GM12878 (cell line): ENCODE data around the gene CYSTM1. TPM values are rescaled to one million over a fixed set of nuclear protein-coding genes. Genes with fewer than 3 reads are reported as not detected.

Source experiments
- ATAC-seq: fragments of 200-7000 bp; cut with Tn5 transposase; 3 replicates; pipeline ENCODE4 v1.9.1; 2020; ENCODE audit warnings: mild to moderate bottlenecking, moderate library complexity
- BruUV-seq: library from RNA; stranded (reverse); fragments of 400-500 nt; replicated peaks from 2 replicates; lab custom pipeline; 2021; lab: Mats Ljungman, UMichigan
- CTCF ChIA-PET: fragments of 300-600 bp; sonication (Branson Sonifier 250); formaldehyde crosslinking; extraction: SDS; loops from one replicate; lab custom pipeline; 2021; ENCODE audit warnings: inconsistent platforms; lab: Yijun Ruan, JAX
- POLR2A ChIA-PET: fragments of 350-600 bp; formaldehyde crosslinking; extraction: SDS; loops from one replicate; lab custom pipeline; 2021; ENCODE audit warnings: inconsistent platforms; lab: Charles Lee
- RAD21 ChIA-PET: fragments of 300-600 bp; sonication (Branson Sonifier 250); formaldehyde crosslinking; loops from one replicate; lab custom pipeline; 2023; ENCODE audit warnings: antibody characterized with exemption; ENCODE audit not compliant: unreplicated experiment; lab: Charles Lee
- SMC1A ChIA-PET: fragments of 300-600 bp; sonication (Branson Sonifier 250); formaldehyde crosslinking; loops from one replicate; lab custom pipeline; 2023; ENCODE audit not compliant: unreplicated experiment, uncharacterized antibody; lab: Charles Lee
- DNase-seq: peaks from one replicate; pipeline ENCODE4 v3.0.0-alpha.2; 2011; ENCODE audit warnings: low read depth, low spot score
- FAIRE-seq: peaks from 3 replicates; lab custom pipeline; 2011; peaks lifted over from hg19 to GRCh38; lab: Jason Lieb, UNC
- H2AFZ ChIP-seq: 2 replicates; pipeline ENCODE4 v1.6.0; 2011; ENCODE audit warnings: low read depth, low read length, control low read depth; ENCODE audit not compliant: control insufficient read depth
- H3K27ac ChIP-seq: 2 replicates; pipeline ENCODE4 v1.5.1; 2011; ENCODE audit warnings: control low read depth; ENCODE audit not compliant: control insufficient read depth, insufficient read depth
- H3K27me3 ChIP-seq, 2 experiments: replicated peaks in 1 of 2; 2 replicates each; pipeline versions ENCODE4 v1.6.0 to v1.6.1; 2011; ENCODE audit warnings: low read length in 1 of 2; ENCODE audit not compliant: control insufficient read depth in 2 of 2, insufficient read depth in 2 of 2
- H3K36me3 ChIP-seq, 2 experiments: 2 replicates each; pipeline ENCODE4 v1.5.1; 2011; ENCODE audit warnings: low read length in 1 of 2; ENCODE audit not compliant: control insufficient read depth in 2 of 2, insufficient read depth in 2 of 2
- H3K4me1 ChIP-seq: 2 replicates; pipeline ENCODE4 v1.6.1; 2011; ENCODE audit warnings: mild to moderate bottlenecking, low read length, moderate library complexity, mixed read lengths; ENCODE audit not compliant: control insufficient read depth, insufficient read depth
- H3K4me2 ChIP-seq: 2 replicates; pipeline ENCODE4 v1.6.0; 2011; ENCODE audit warnings: control low read depth; ENCODE audit not compliant: control insufficient read depth, insufficient read depth
- H3K4me3 ChIP-seq: fragments of 200-600 bp; sonication (generic); 2 replicates; pipeline ENCODE4 v1.5.1; 2016
- H3K79me2 ChIP-seq: 2 replicates; pipeline ENCODE4 v1.6.0; 2011; ENCODE audit warnings: low read length; ENCODE audit not compliant: control insufficient read depth, insufficient read depth
- H3K9ac ChIP-seq: 2 replicates; pipeline ENCODE4 v1.8.0; 2011; ENCODE audit warnings: low read length, control low read depth, mixed read lengths; ENCODE audit not compliant: control insufficient read depth, insufficient read depth
- H3K9me3 ChIP-seq: replicated peaks from 3 replicates; pipeline ENCODE4 v1.5.1; 2011; ENCODE audit warnings: mild to moderate bottlenecking, low read length; ENCODE audit not compliant: control insufficient read depth, insufficient read depth
- H4K20me1 ChIP-seq: 2 replicates; pipeline ENCODE4 v1.6.0; 2011; ENCODE audit not compliant: control insufficient read depth, insufficient read depth
- HDGF ChIP-seq: fragments of 450-650 bp; IDR thresholded peaks from 2 replicates; pipeline ENCODE4 v1.6.1; 2016; ENCODE audit warnings: antibody characterized with exemption
- IKZF1 ChIP-seq: fragments of 450-650 bp; conservative IDR thresholded peaks from 2 replicates; pipeline ENCODE4 v1.6.1; 2017; ENCODE audit warnings: antibody characterized with exemption, mild to moderate bottlenecking
- NFIC ChIP-seq: IDR thresholded peaks from 2 replicates; pipeline ENCODE4 v1.6.1; 2012; ENCODE audit warnings: low read depth, mild to moderate bottlenecking, inconsistent platforms, low read length, moderate library complexity
- RCOR1 ChIP-seq: conservative IDR thresholded peaks from 2 replicates; pipeline ENCODE4 v1.6.1; 2012; ENCODE audit warnings: low read depth, low read length, improper control_type of control experiment
- RFX5 ChIP-seq: IDR thresholded peaks from 2 replicates; pipeline ENCODE4 v1.6.1; 2011; ENCODE audit warnings: low read depth, low read length, improper control_type of control experiment
- SMAD5 ChIP-seq: IDR thresholded peaks from 2 replicates; pipeline ENCODE4 v1.6.1; 2016; ENCODE audit warnings: antibody characterized with exemption, low read depth
- ZNF24 ChIP-seq: fragments of 450-650 bp; IDR thresholded peaks from 2 replicates; pipeline ENCODE4 v1.6.1; 2017; ENCODE audit warnings: antibody characterized with exemption, mild to moderate bottlenecking
- WGBS: methylation state at CpG from one replicate; pipeline ENCODE4 v1.1.6; 2016; ENCODE audit warnings: low lambda C conversion rate; ENCODE audit not compliant: insufficient replicate concordance, insufficient coverage; ENCODE audit errors: missing lambda C conversion rate; 5-methylcytosine and 5-hydroxymethylcytosine counted together
- in situ Hi-C: fragments of 300-500 bp; cut with MboI; formaldehyde crosslinking; loops from 9 replicates; pipeline ENCODE4 v1.14.3; 2018; ENCODE audit warnings: mixed read lengths
- intact Hi-C: fragments of 100-400 bp; cut with micrococcal nuclease; formaldehyde crosslinking; loops from one replicate; pipeline ENCODE4 v1.14.2; 2022; ENCODE audit not compliant: unreplicated experiment
- polyA plus RNA-seq, 11 experiments: library from polyadenylated mRNA; depleted of rRNA in 4 of 11; unstranded in 6 of 11; stranded (reverse) in 5 of 11; fragments of >200 nt; fragmentation: Nextera tagmentation in 4 of 11; fragmentation: Illumina TruSeq in 1 of 11; extraction: Ambion mirVana in 4 of 11; extraction: Trizol in 1 of 11; gene quantifications; 1 replicate in 1 of 11; 2 replicates in 10 of 11; pipeline versions ENCODE4 v1.2.1 to v1.2.3, GENCODE V29; 2011 to 2016; ENCODE audit warnings: inconsistent platforms in 2 of 11, missing spikeins in 2 of 11, low read depth in 1 of 11
- total RNA-seq, 4 experiments: library from RNA; depleted of rRNA in 3 of 4; stranded (reverse); fragments of >200 nt in 3 of 4; fragmentation: Illumina TruSeq in 1 of 4; extraction: Trizol in 1 of 4; gene quantifications; 2 replicates each; pipeline versions ENCODE4 v1.2.1 to v1.2.3, GENCODE V29; 2013 to 2021
- TF ChIP-seq, protein P1 (sequence below): fragments of 450-650 bp; IDR thresholded peaks from 2 replicates; pipeline ENCODE4 v1.6.1; 2016; ENCODE audit warnings: mild to moderate bottlenecking, moderate library complexity, borderline replicate concordance
- TF ChIP-seq, protein P2 (sequence below): IDR thresholded peaks from 2 replicates; pipeline ENCODE4 v1.6.1; 2012; ENCODE audit warnings: improper control_type of control experiment, low read depth, low read length; ENCODE audit not compliant: insufficient replicate concordance
- TF ChIP-seq, protein P3 (sequence below): fragments of 450-650 bp; IDR thresholded peaks from 2 replicates; pipeline ENCODE4 v1.6.1; 2017; ENCODE audit warnings: low read depth, mild to moderate bottlenecking, moderate library complexity

The CYSTM1 gene
- total and polyA plus RNA-seq, 10 of the 15 experiments (the other 5 are each of a cell fraction or from before 2014, with no cell fraction given) = 52.7 to 261 (median 98.7) TPM

DNA sequence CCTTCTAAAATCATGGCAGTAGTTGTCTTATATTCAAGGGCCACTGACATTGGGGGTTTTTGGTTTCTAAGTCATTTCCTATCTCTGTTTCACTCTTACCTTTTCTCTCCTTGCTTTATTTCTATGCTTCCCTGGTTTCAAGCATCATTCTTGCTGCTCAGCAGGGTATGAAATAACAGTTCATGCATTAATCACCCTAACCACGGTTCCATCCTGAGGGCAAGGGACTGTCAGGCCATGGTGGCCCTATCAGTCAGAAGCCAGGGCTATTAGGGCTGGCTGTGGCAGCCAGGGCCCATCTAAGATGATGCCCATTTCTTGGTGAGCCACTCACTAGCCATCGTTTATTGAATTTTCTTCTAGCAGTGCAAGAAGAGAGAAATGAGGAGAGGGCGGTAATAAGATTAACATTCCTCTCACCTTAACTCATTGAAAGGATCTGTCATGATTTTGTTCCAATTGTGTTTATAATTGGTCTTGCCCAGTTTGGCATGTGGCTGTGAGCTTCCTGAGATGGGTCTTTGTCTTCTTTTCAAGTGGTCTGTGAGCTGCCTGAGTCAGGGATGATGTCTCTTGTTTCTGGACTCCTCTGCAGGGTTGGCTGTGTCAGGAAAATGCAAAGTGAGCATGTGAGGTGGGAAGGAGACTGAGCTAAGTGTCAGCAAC is 45.2 kb downstream of the CYSTM1 start:
- H3K9ac ChIP-seq = no peak overlapping the region
- SMC1A ChIA-PET = interaction anchor here (0.9 to 2.7 kb wide), 14 partner anchors 9 to 310 kb away, joined by 3 to 13 read pairs (median 6); no protein-coding TSS in a partner anchor
- TF ChIP-seq NFIC (peak; percentile 79; the same call in 1 of the 2 replicates), ZNF24 (peak; percentile 79; the same call in 1 of the 2 replicates), RFX5 (no peak), HDGF (no peak), RCOR1 (no peak), IKZF1 (peak; percentile 46; the same call in 1 of the 2 replicates), SMAD5 (no peak)
- TF ChIP-seq, protein P1, sequence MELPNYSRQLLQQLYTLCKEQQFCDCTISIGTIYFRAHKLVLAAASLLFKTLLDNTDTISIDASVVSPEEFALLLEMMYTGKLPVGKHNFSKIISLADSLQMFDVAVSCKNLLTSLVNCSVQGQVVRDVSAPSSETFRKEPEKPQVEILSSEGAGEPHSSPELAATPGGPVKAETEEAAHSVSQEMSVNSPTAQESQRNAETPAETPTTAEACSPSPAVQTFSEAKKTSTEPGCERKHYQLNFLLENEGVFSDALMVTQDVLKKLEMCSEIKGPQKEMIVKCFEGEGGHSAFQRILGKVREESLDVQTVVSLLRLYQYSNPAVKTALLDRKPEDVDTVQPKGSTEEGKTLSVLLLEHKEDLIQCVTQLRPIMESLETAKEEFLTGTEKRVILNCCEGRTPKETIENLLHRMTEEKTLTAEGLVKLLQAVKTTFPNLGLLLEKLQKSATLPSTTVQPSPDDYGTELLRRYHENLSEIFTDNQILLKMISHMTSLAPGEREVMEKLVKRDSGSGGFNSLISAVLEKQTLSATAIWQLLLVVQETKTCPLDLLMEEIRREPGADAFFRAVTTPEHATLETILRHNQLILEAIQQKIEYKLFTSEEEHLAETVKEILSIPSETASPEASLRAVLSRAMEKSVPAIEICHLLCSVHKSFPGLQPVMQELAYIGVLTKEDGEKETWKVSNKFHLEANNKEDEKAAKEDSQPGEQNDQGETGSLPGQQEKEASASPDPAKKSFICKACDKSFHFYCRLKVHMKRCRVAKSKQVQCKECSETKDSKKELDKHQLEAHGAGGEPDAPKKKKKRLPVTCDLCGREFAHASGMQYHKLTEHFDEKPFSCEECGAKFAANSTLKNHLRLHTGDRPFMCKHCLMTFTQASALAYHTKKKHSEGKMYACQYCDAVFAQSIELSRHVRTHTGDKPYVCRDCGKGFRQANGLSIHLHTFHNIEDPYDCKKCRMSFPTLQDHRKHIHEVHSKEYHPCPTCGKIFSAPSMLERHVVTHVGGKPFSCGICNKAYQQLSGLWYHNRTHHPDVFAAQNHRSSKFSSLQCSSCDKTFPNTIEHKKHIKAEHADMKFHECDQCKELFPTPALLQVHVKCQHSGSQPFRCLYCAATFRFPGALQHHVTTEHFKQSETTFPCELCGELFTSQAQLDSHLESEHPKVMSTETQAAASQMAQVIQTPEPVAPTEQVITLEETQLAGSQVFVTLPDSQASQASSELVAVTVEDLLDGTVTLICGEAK = no peak
- TF ChIP-seq, protein P2, sequence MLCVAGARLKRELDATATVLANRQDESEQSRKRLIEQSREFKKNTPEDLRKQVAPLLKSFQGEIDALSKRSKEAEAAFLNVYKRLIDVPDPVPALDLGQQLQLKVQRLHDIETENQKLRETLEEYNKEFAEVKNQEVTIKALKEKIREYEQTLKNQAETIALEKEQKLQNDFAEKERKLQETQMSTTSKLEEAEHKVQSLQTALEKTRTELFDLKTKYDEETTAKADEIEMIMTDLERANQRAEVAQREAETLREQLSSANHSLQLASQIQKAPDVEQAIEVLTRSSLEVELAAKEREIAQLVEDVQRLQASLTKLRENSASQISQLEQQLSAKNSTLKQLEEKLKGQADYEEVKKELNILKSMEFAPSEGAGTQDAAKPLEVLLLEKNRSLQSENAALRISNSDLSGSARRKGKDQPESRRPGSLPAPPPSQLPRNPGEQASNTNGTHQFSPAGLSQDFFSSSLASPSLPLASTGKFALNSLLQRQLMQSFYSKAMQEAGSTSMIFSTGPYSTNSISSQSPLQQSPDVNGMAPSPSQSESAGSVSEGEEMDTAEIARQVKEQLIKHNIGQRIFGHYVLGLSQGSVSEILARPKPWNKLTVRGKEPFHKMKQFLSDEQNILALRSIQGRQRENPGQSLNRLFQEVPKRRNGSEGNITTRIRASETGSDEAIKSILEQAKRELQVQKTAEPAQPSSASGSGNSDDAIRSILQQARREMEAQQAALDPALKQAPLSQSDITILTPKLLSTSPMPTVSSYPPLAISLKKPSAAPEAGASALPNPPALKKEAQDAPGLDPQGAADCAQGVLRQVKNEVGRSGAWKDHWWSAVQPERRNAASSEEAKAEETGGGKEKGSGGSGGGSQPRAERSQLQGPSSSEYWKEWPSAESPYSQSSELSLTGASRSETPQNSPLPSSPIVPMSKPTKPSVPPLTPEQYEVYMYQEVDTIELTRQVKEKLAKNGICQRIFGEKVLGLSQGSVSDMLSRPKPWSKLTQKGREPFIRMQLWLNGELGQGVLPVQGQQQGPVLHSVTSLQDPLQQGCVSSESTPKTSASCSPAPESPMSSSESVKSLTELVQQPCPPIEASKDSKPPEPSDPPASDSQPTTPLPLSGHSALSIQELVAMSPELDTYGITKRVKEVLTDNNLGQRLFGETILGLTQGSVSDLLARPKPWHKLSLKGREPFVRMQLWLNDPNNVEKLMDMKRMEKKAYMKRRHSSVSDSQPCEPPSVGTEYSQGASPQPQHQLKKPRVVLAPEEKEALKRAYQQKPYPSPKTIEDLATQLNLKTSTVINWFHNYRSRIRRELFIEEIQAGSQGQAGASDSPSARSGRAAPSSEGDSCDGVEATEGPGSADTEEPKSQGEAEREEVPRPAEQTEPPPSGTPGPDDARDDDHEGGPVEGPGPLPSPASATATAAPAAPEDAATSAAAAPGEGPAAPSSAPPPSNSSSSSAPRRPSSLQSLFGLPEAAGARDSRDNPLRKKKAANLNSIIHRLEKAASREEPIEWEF = no peak
- TF ChIP-seq, protein P3, sequence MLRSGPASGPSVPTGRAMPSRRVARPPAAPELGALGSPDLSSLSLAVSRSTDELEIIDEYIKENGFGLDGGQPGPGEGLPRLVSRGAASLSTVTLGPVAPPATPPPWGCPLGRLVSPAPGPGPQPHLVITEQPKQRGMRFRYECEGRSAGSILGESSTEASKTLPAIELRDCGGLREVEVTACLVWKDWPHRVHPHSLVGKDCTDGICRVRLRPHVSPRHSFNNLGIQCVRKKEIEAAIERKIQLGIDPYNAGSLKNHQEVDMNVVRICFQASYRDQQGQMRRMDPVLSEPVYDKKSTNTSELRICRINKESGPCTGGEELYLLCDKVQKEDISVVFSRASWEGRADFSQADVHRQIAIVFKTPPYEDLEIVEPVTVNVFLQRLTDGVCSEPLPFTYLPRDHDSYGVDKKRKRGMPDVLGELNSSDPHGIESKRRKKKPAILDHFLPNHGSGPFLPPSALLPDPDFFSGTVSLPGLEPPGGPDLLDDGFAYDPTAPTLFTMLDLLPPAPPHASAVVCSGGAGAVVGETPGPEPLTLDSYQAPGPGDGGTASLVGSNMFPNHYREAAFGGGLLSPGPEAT = no peak

More for the DNA sequence above, 45.2 kb downstream of the CYSTM1 start:
- H3K27me3 ChIP-seq = no peaks in the 10 kb centered on the region
- no peak overlapping the region for H3K4me3 ChIP-seq
- H3K36me3 ChIP-seq = no peaks in the 10 kb centered on the region; a peak in 2 of 4 replicates
- peaks cover 30% of the 10 kb centered on the region for H3K4me1 ChIP-seq
- H3K4me2 ChIP-seq = peak overlapping the region; percentile 48; the same call in 1 of the 2 replicates
- no peaks in the 10 kb centered on the region for H4K20me1 ChIP-seq
- no peak overlapping the region for H2AFZ ChIP-seq
- FAIRE-seq (no peak), DNase-seq (peak; percentile 54), ATAC-seq (peak; percentile 91)
- intact Hi-C loops (loop anchor here (2.0 kb wide), 1 partner anchor 45 kb away; the partner anchor contains the start of gene CYSTM1), in situ Hi-C loops (no loop called here)
- ChIA-PET POLR2A (interaction anchor here (0.5 to 1.8 kb wide), 6 partner anchors 9 to 42 kb away, joined by 3 to 7 read pairs (median 5); no protein-coding TSS in a partner anchor), RAD21 (interaction anchor here (0.7 to 1.8 kb wide), 4 partner anchors 22 to 132 kb away, joined by 3 to 6 read pairs (median 3); no protein-coding TSS in a partner anchor), CTCF (interaction anchor here (0.8 to 1.7 kb wide), 12 partner anchors 10 to 143 kb away, joined by 3 to 10 read pairs (median 4); partner anchors contain the start of gene HBEGF)
- no peaks in the 10 kb centered on the region for H3K9me3 ChIP-seq
- 66% methylated on average over 3 of the region's 3 CpGs for WGBS
- no peaks in the 10 kb centered on the region; the same call in 1 of the 2 replicates for H3K79me2 ChIP-seq
- no TSS peak for BruUV-seq
- peak overlapping the region; percentile 38 for H3K27ac ChIP-seq
